Embryonic facial prominence (tissue), 1 donor: ENCODE results near the gene DEFB129.
"Not testable (repeated sequence)": the region's sequence is repeated elsewhere in the genome, so short reads cannot be mapped to it uniquely, and the experiment has no call there.

Experiments used
- DNase-seq: peaks from one replicate; pipeline ENCODE4 v3.0.0-alpha.2; 2016; ENCODE audit errors: extremely low spot score

DEFB129 gene

DNA sequence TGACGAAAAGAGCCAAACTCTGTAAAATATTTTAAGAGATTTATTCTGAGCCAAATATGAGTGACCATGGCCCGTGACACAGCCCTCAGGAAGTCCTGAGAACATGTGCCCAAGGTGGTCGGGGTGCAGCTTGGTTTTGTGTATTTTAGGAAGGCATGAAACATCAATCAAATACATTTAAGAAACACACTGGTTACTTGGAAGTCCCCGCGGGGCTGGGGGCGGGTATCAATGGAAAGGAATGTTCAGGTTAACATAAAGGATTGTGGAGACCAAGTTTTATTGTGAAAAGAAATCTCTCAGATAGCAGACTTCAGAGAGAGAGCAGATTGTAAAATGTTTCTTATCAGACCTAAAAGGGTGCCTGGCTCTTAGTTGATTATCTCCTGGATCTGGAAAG, 26.4 kb downstream of the DEFB129 start:
- DNase-seq: not testable (repeated sequence)

DNA sequence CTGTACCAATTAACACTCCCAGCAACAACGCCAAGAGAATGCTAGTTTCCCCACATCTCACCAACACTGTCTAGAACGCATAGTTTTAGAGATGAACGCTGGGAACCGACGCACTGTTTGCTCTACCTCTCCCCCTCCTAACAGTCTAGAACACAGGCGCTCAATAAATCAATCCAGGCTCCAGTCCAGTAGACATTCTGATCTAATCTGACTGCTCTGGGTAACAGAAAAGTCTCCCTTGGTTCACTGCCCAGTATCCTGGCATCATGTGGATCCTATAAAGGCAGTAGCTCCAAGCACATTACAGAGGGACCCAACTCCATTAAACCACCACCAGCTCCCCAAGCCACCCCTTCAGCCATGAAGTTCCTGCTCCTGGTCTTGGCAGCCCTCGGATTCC, 30.4 kb downstream of the DEFB129 start, which contains the start of gene DEFB132:
TSS of gene DEFB132 (plus strand) at position 306 of the 400 bp plus-strand sequence. CDS start at position 361, 55 bp downstream.
- no peak for DNase-seq

DNA sequence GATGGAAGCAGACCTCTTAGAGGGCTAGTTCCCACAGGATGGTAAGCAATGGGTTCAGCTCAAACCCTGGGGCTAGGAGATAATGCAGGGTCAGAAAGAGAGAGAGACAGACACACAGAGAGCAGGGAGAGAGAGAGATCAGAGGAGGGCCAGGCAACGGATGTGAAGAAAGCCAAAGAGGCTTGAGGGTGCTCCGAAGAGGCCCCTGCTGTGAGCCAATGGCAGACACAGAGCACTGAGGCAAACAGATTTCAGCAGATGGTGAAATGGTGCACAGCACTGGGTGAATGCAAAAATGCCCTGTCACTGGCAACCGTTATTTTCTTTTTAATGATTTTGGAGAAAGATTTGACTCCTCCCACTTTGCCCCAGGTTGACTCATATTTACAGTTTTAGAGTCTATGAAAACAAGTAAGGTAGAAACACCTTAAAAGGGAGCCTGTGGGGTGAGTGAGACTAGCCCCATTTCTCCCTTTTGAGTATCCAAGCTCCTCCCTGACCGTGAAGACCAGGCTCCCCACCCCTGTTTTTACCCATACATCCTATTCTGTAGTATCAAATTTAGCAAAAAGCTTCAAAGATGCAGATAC, 31.3 kb downstream of the DEFB129 start:
- DNase-seq: no peak

DNA sequence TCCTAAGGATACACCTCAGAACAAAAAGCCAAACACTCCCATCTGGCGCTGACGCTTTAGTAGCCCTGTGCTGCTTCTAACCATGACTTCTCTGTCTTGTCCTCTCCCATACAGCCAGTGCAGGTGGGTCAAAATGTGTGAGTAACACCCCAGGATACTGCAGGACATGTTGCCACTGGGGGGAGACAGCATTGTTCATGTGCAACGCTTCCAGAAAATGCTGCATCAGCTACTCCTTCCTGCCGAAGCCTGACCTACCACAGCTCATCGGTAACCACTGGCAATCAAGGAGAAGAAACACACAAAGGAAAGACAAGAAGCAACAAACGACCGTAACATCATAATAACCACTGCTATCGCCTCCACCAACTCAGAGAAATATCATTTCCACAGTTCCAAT, 31.9 kb downstream of the DEFB129 start:
- no peak for DNase-seq

DNA sequence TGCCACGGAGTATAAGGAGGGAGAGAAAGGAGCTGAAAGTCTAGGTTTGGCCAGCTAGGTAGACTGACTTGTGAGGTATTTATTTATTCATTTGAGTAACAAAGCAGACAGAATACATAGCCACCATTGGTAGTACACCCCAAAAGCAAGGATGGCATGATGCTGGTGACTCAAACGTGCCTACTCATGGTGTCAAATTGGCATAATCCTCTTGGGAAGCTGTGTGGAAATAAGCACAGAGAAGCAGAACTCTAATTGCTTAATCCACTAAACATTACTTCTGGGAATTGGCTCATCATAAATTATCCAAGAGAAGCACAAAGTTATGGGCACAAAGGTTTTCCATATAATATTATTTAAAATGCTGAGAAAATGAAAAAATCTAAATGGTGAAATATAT, 32.9 kb downstream of the DEFB129 start:
- no peak for DNase-seq

DNA sequence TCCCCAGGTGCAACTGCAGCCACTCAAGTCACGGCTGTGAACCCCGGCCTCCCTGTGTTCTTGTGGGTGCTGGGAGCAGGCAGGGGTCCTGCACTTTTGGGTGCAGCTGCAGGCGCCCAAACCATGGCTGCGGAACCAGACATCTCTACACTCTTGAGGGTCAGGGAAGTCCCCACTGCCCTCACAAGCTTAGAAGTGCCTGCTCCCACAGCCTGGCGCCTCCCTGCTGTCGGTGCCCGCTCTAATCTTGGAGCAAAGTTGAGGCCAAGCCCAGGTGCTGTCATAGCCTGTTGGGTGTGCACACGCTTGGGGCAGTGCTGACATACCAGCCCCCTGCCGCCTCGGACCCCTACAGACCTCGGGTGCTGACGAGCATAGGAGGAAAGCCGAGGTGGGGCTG, 36.6 kb downstream of the DEFB129 start:
- no peak for DNase-seq

DNA sequence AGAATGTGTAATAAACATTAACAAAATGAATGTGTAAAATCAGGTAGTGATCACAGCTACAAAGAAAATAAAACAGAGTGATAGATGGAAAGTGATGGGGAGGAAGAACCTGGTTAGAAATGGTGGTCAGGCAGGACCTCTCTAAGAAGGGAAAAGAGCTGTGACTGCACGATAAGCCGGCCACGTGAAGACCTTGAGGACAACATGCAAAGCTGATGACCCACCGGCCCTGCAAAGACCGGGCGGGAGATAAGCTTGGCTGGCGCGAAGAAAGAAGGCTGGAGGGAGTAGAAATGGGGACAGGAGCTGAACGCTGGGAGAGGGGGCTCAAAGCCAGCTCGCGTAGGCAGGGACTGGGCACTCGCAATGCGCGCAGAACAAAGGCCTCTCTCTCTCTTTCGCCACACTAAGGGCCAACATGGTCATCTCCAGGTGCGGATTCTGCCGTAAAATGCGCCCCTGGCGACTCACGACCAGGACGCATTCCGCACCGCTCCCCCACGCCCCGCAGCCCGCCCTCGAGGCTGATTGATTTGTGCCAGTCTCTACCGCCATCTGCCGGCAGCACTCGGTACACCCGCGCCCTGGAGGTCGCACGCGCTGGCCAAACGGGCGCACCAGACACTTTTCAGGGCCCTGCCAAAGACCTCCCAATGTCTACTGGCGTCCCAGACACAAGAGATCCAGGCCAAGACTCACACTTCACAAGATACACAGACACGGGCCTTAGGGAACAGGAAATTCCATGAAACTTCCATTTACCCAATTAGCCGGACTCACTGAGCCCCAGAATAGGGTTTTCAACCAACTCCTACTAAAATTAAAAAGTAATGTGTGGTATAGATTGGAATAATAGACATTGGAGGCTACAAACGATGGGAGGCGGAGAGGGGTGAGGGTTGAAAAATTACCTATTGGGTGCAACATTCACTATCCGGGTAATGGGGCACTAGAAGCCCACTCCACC, 39.8 kb downstream of the DEFB129 start:
- no peak for DNase-seq

DNA sequence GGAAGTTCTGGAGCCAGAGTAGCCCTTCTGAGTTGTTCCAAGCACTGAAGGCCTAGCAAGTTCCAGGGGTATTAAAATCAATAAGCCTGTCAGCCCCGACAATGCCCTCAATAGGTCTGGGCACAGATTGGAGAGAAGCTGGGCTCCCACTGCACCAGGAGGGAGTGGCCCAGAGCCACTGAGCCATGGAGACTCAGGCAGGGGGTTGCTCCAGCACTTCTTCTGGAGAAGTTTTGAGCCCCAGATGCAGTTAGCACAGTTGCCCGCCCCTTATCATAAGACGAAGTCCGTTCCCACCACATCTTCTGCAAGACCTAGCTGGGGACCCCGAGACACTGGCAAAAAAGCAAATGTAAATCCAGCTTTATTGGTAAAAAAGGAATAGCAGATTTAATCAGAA, 43.5 kb downstream of the DEFB129 start:
- DNase-seq: no peak

DNA sequence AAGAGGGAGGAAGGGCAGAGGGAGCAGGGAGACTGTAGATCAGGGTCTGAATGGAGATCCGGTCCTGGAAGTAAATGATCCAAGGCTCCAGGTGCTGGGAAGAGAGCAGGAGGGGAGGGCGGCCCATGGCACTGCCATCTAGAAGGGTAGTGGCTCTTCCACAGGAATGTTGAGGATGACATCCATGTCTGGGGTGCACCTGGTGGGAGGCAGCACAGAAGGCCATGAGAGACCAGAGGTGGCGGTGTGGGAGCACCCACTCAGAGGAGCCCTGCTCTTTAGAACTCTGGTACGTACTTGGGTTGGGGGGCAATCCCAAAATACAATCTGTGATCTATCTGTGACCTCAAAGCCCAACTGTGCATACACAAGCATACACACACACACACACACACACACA, 44.0 kb downstream of the DEFB129 start:
- DNase-seq: no peak

DNA sequence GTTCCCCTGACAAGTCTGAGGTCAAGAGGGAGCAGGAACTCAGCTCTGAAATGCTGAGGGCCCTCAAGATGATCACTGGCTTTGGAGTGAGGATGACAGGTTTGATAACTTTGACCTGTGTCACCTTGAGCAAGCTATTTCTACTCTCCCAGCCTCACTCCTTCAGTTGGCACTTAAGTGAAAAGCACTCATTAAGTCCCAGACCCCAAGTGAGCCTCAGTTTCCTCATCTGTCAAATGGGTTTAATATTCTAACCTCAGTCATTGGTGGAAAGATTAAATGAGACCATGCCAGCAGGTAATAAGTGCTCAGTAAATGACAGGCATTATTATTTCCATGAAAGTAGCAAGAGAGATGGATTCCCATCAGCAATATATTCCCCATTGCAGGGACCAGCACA, 44.5 kb downstream of the DEFB129 start:
- DNase-seq: no peak

DNA sequence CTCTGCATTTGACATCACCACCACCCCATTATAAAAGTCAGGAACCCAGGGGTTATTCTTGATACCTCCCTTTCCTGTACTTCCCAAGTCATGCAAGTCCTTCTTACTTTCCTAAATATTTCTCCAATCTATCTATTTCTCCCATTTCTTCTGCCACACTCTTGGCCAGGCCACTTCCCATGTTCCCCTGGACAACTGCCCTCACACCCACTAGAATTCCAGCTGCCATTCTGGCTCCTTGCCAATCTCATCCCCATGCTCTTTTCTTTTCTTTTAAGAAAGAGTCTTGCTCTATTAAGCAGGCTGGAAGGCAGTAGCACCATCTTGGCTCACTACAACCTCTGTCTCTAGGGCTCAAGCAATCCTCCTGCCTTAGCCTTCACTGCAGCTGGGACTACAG, 45.7 kb downstream of the DEFB129 start:
- no peak for DNase-seq

DNA sequence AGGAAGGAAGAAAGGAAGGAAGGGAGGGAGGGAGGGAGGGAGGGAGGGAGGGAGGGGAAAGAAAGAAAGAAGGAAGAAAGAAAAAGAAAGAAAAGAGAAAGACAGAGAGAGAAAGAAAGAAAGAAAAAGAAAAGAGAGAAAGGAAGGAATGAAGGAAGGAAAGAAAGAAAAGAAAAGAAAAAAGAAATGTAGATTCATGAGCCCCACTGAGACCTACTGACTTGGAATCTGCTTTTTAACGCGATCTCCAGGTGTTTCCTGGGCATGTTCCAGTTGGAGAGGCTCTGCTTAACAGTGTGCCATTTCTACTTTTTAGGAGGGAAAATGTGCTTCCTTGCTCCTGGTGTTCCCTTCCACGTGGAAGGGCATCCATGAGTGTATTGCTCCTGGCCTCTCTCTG, 46.8 kb downstream of the DEFB129 start:
- no peak for DNase-seq

DNA sequence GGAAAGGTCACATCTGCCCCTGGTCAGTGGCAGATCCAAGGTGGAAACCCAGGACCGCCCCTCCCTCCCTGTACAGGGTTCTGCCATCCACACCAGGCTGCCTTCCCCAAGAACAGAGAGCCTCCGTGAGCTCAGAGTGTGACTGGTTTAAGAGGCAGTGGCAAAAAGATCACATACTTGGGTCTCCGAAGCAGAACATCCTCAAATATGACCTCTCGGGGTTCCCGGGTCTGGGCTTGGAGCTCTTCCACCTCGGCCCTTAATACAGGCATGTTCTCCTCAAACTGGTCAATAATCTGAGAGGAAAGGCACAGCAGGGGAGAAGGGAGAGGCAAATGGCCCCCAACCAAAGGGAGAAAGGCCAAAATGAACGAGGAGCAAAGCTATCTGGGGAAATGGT, 48.7 kb downstream of the DEFB129 start:
- no peak for DNase-seq

DNA sequence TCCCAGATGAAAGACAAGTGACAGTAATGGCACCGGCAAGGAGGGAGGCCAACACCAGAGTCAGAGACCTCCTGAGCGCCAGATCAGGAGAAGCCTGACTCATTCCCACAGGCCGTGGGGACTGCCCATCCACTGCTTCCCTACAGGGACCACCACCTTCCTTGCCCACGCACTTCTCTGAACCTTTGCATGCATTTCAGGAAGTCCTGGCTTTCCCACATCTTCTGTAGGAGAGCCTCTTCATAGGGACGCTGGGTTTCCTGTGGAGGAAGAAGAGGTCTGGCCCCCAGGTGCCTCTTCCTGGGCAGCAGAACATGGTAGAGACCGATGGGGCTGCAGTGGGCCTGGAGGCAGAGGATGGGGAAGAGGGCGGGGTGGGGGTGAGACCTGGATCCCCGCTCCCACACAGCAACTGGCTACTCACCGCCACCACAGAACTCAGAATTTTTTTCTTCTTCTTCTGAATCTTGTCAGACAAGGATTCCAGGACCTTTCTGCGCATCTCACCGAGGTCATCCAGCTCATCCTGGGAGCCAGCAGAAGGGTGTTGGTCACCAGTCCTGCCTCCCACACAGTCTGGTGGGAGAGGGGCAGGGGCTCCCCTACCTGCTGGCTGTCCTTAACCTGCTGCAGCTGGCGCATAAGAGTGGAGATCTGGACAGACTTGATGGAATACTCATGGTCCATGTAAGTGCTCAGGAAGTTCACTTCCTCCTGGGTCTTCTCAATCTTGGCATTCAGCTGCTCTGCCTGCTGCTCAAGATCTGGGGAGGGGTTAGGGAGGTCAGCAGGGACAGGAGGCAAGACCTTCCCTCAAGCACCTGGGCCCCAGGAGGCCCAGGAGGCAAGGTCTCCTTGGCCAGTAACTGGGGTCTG, 49.8 kb downstream of the DEFB129 start:
- no peak for DNase-seq

DNA sequence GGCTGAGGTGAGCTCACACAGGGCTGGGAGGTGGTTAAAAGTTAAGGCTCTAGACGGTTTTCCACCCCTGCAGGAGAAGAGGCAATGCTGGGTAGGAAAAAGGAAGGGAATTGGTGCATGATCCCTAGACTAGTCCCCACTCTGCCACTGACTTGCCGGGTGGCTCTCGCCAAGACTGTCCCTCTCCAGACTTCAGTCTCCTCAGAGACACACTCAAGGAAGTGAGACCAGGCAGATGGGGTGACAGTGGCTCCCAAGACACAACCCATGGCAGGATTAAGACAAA, 50.4 kb downstream of the DEFB129 start:
- no peak for DNase-seq

DNA sequence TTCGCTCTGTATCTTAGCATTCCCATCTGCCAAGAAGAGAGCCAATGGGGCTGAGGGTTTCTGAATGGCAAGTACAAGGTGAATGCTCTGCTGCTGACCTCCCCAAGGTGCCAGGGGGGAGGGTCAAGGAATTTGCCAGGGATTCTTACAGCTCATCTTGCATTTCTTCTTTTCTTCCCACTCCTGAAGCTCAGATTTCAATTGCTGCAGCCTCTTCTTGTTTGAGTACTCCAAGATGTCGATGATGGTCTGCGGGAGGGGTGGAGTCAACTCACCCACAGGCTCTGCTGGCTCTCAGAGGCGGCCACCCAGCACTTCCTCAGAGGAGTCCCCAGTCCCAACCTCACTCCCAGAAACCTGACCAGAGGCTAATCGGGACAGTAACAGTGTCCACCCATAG, 51.1 kb downstream of the DEFB129 start:
- DNase-seq: no peak

DNA sequence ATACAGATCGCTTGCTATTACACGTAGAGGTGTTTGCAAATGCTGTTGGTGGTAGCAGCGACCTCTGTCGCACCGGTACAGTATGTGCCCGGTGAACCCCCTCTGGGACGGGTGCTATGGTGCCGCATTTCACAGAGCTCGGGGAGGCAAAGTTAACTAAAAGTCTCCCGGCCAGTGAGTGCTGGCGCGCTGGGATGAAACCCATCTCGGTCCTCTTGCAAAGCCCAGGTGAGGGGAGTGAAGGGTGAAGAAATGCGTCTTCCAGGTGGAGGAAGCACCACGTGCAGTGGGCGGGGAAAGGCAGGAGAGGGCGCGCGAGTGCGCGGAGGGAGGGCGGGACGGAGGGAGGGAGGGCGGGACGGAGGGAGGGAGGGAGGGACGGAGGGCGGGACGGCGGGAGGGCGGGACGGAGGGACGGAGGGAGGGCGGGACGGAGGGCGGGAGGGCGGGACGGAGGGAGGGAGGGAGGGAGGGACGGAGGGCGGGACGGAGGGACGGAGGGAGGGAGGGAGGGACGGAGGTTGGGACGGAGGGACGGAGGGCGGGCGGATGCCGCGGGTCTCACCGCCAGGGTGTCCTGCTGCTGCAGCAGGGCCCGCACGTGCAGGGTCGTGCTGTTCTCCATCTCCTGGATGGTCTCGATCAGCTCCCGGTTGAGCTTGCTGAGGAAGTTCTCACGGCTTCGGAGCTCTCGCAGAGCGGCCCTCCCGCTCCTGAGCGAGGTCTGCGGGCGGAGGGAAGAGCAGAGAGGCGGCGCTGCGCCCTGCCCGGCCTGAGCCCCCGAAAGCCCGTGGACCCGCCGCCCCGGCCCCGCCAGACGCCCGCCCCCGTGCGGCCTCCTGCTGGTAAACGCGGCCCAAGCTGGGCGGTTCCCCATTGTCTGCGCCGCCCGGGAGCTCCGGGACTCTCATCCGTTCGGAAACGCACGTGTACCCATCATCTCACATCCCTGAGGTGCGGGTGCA, 51.8 kb downstream of the DEFB129 start:
- no peak for DNase-seq
